ENCODE data around the gene GPER1. TPM values are rescaled to one million over a fixed set of nuclear protein-coding genes. Genes with fewer than 3 reads are reported as not detected.

GPER1 gene
- total RNA-seq, 2 donors from 2014 or later = 0.24 to 1.1 TPM

- Mint-ChIP-seq H3K4me3 (no peak overlapping the region), H3K27me3 (no peaks in the 10 kb centered on the region), H3K36me3 (ENCODE audit: low read depth) (no peaks in the 10 kb centered on the region), H3K9me3 (no peaks in the 10 kb centered on the region), H3K4me1 (no peaks in the 10 kb centered on the region), H3K27ac (no peak overlapping the region)
- no peak for ATAC-seq (replicated peaks)
Measured at GRCh38 chr7:1085910-1086421, 1.9 kb upstream of the GPER1 start.

DNA sequence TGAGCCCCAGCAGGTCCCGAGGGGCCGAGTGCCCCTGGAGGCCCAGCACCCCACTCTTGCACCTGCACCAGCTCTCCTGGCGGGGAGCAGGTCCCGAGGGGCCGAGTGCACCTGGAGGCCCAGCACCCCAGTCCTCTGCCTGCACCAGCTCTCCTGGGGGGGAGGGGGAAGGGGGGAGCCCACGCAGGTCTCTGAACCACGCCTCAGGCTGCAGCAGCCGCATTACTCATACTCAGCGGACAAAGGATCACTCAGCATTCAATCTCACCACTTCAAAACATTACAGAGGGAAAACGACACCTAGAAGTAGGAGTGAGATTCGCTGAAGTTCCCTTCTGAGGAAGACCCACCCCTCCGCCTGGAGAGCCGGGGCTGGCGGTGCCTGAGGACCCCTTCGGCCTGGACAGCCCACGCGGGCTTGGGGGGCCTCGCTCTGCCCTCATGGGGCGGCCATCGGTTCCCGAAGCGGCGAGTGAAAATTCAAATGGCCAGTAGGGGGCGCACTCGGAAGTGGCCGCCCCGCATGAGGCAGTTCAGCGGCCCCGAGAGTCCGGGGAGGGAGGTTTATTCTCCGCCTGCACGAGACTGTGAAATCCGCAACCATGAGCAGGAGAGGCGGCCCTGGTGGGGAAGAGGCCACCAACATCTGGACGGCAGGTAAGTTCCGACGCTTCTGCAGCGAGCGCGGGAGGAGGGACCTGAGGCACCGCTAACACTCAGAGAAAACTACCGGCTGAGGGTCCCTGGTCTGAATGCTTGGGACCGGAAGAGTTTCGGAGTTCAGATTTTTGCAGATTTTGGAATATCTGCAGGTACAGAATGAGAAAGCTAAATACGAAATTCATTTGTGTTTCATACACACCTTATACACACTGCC lies 1.1 kb upstream of the GPER1 start:
- H3K4me1 Mint-ChIP-seq = peaks cover 2% of the 10 kb centered on the region
- no peaks in the 10 kb centered on the region for H3K9me3 Mint-ChIP-seq
- H3K27me3 Mint-ChIP-seq = no peaks in the 10 kb centered on the region
- H3K36me3 Mint-ChIP-seq (ENCODE audit: low read depth) = no peaks in the 10 kb centered on the region
- H3K27ac Mint-ChIP-seq = no peak overlapping the region
- peak; percentile 91 for ATAC-seq (replicated peaks)
- H3K4me3 Mint-ChIP-seq = peak overlapping the region; percentile 66

DNA sequence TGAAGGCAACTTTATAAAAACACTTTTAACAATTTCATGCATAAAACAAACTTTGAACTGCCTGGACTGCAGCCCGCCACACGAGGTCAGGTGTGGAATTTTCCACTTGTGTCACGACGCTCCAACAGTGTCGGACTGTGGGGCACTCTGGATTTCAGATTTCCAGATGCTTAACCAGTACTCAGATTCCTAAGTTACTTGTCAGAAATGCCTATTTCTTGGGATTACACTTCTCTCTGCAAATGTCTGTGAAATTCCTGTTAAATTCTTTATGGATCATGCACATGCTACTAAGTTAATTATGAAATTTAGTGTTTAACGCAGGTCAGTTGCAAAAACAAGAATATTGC lies 473 bp upstream of the GPER1 start:
- Mint-ChIP-seq H3K36me3 (ENCODE audit: low read depth) (no peaks in the 10 kb centered on the region), H3K4me1 (peaks cover 5% of the 10 kb centered on the region), H3K27me3 (no peaks in the 10 kb centered on the region), H3K4me3 (peak overlapping the region; percentile 66), H3K27ac (no peak overlapping the region), H3K9me3 (no peaks in the 10 kb centered on the region)
- ATAC-seq (replicated peaks) = no peak

DNA sequence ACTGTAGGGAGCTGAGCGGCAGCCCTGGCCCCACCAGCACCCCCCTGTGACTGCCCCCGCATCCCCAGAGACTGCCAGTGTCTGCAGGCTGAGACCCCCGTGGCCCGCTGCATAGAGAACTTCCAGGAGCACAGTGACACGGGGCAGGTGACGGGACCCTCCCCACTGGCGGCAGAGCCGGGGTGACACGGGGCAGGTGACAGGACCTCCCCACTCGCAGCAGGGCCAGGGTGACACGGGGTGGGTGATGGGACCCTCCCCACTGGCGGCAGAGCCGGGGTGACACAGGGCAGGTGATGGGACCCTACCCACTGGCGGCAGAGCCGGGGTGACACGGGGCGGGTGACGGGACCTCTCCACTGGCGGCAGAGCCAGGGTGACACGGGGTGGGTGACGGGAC lies 2.3 kb downstream of the GPER1 start:
- Mint-ChIP-seq H3K36me3 (ENCODE audit: low read depth) (no peaks in the 10 kb centered on the region), H3K27ac (no peak overlapping the region), H3K4me3 (no peak overlapping the region), H3K9me3 (no peaks in the 10 kb centered on the region), H3K4me1 (peaks cover 5% of the 10 kb centered on the region), H3K27me3 (no peaks in the 10 kb centered on the region)
- no peak for ATAC-seq (replicated peaks)

DNA sequence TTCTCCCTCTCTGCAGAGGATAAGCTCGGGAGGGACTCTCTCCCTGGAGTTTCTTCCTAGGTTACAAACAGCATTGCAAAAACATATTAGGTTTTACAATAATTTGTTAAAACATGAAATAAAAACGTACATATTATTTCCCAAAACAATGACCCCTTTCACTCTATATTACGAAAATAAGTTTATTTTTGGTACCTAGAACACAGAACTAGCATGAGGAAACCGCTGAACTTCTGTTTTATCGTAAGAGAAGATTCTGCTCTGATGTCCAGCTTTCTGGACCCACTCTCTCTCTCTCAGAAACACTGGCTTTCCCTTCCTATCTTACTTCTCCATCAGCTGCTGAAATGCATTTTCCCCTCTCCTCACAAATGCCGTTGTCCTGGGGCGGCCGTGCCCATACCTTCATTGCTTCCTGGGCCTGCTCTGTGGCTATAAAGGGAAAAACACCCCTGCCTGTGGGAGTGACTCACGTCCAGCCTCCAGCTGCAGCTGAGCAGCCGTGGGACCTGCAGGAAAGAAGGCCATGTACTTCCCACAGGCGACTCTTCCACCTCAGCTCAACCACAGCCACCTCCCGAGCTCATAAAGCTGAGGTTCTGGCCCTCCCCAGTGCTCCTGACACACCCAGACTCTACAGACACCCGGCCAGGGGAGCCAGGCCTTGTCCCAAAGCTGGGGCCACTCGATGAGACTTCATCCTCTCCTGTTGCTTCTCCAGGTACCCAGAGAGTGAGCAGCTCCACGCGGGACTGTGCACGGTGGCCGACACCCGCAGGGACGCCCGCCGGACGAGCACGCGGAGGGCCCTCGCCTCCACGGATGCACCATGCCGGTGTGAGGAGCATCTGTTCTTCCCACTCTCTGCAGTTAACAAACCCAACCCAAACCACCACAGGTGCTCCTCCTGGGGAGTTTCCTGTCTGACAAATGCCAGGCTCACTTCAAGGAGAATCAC lies 3.1 kb downstream of the GPER1 start:
- no peaks in the 10 kb centered on the region for H3K9me3 Mint-ChIP-seq
- no peak overlapping the region for H3K4me3 Mint-ChIP-seq
- no peaks in the 10 kb centered on the region for H3K27me3 Mint-ChIP-seq
- no peak for ATAC-seq (replicated peaks)
- no peaks in the 10 kb centered on the region for H3K36me3 Mint-ChIP-seq (ENCODE audit: low read depth)
- H3K27ac Mint-ChIP-seq = no peak overlapping the region
- H3K4me1 Mint-ChIP-seq = peaks cover 5% of the 10 kb centered on the region

DNA sequence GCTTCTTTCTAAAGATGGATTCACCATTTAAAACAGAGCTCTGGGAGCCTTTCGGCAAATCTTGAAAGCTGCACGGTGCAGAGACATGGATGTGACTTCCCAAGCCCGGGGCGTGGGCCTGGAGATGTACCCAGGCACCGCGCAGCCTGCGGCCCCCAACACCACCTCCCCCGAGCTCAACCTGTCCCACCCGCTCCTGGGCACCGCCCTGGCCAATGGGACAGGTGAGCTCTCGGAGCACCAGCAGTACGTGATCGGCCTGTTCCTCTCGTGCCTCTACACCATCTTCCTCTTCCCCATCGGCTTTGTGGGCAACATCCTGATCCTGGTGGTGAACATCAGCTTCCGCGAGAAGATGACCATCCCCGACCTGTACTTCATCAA lies 3.7 kb downstream of the GPER1 start:
- Mint-ChIP-seq H3K36me3 (ENCODE audit: low read depth) (no peaks in the 10 kb centered on the region), H3K27ac (no peak overlapping the region), H3K4me3 (no peak overlapping the region), H3K27me3 (no peaks in the 10 kb centered on the region), H3K9me3 (no peaks in the 10 kb centered on the region), H3K4me1 (peaks cover 5% of the 10 kb centered on the region)
- ATAC-seq (replicated peaks) = no peak

DNA sequence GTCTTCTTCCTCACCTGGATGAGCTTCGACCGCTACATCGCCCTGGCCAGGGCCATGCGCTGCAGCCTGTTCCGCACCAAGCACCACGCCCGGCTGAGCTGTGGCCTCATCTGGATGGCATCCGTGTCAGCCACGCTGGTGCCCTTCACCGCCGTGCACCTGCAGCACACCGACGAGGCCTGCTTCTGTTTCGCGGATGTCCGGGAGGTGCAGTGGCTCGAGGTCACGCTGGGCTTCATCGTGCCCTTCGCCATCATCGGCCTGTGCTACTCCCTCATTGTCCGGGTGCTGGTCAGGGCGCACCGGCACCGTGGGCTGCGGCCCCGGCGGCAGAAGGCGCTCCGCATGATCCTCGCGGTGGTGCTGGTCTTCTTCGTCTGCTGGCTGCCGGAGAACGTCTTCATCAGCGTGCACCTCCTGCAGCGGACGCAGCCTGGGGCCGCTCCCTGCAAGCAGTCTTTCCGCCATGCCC lies 4.3 kb downstream of the GPER1 start:
- Mint-ChIP-seq H3K27ac (no peak overlapping the region), H3K9me3 (no peaks in the 10 kb centered on the region), H3K4me3 (no peak overlapping the region), H3K4me1 (peaks cover 5% of the 10 kb centered on the region), H3K27me3 (no peaks in the 10 kb centered on the region), H3K36me3 (ENCODE audit: low read depth) (no peaks in the 10 kb centered on the region)
- no peak for ATAC-seq (replicated peaks)

DNA sequence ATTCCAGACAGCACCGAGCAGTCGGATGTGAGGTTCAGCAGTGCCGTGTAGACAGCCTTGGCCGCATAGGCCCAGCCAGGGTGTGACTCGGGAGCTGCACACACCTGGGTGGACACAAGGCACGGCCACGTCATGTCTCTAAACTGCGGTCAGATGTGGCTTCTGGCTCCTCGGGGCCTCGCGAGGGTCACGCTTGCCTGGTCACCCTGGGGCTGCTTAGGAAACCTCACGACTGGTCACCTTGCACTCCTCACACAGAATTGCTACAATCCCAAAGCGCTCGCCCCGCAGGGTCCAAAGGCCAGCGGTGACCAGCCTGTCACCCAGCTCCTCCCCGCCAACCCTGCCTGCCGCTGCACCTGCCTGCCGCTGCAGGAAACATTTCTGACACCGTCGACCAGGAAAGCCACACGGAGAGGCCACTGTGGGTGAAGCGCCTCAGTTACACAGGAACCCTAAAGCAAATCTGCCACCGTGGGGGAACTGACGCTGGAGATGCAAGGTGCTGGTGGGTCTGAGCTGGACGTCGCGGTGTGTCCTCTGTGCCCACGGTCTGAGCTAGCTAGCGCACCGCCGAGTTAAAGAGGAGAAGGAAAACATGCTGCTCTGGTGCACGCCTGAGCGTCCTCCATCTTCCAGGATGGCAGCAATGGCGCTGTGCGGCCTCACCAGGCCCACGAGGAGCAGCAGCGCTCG lies 5.0 kb downstream of the GPER1 start:
- peaks cover 1% of the 10 kb centered on the region for H3K36me3 Mint-ChIP-seq (ENCODE audit: low read depth)
- H3K27me3 Mint-ChIP-seq = no peaks in the 10 kb centered on the region
- H3K4me3 Mint-ChIP-seq = no peak overlapping the region
- ATAC-seq (replicated peaks) = no peak
- H3K4me1 Mint-ChIP-seq = peaks cover 5% of the 10 kb centered on the region
- H3K9me3 Mint-ChIP-seq = no peaks in the 10 kb centered on the region
- H3K27ac Mint-ChIP-seq = no peak overlapping the region

DNA sequence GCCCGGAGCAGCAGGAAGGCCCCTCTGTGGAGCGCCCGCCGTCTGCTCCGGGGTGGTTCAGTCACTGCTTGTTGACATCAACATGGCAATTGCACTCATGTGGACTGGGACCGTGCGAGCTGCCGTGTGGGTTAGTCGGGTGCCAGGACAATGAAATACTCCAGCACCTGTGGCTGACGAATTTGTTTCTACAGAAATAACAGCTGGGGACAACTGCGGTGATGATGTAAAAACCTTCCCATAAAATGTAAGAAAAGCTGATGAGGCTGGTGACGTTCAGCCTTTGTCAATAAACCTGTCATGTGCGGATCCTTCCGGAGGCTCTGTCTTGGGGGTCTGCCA lies 5.6 kb downstream of the GPER1 start:
- H3K9me3 Mint-ChIP-seq = no peaks in the 10 kb centered on the region
- H3K4me3 Mint-ChIP-seq = no peak overlapping the region
- H3K27me3 Mint-ChIP-seq = no peaks in the 10 kb centered on the region
- no peak overlapping the region for H3K27ac Mint-ChIP-seq
- H3K36me3 Mint-ChIP-seq (ENCODE audit: low read depth) = peaks cover 6% of the 10 kb centered on the region
- peaks cover 5% of the 10 kb centered on the region for H3K4me1 Mint-ChIP-seq
- ATAC-seq (replicated peaks) = no peak

GRCh38 chr7:1093916-1094508 lies 6.1 kb downstream of the GPER1 start:
- no peak for ATAC-seq (replicated peaks)

GRCh38 chr7:1094870-1095269 lies 7.0 kb downstream of the GPER1 start:
- Mint-ChIP-seq H3K27me3 (no peaks in the 10 kb centered on the region), H3K9me3 (no peaks in the 10 kb centered on the region), H3K27ac (no peak overlapping the region), H3K36me3 (ENCODE audit: low read depth) (peaks cover 6% of the 10 kb centered on the region), H3K4me3 (no peak overlapping the region), H3K4me1 (peaks cover 5% of the 10 kb centered on the region)
- no peak for ATAC-seq (replicated peaks)

More at GRCh38 chr7:1093916-1094508, 6.1 kb downstream of the GPER1 start:
- no peaks in the 10 kb centered on the region for H3K27me3 Mint-ChIP-seq
- no peaks in the 10 kb centered on the region for H3K9me3 Mint-ChIP-seq
- H3K36me3 Mint-ChIP-seq (ENCODE audit: low read depth) = peaks cover 6% of the 10 kb centered on the region
- no peak overlapping the region for H3K4me3 Mint-ChIP-seq
- H3K27ac Mint-ChIP-seq = no peak overlapping the region
- peaks cover 5% of the 10 kb centered on the region for H3K4me1 Mint-ChIP-seq

DNA sequence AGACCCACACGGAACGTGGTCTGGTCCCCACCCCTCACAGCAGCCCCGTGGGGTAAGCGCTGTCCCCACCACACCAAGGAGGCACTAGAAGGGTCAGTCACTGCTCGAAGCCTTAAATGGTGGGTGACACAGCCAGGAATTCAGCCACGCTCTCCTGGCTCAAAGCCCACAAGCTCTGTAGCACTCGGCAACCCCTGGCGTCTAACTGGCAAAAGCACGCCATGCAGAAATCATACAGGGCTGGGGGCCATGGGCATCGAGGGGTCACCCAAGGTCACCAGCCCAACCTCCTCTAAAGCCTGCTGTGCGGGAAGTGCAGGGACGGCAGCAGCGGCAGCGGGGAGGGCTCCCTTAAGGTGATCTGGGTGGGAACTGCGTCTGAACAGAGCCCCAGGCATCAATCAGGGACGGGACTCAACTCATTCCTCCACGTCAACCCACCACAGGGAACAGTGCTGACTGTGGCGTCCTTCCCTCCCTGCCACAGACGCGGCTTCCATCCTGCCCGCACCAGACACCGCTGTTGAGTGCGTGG lies 7.8 kb downstream of the GPER1 start:
- H3K27ac Mint-ChIP-seq = no peak overlapping the region
- H3K9me3 Mint-ChIP-seq = no peaks in the 10 kb centered on the region
- ATAC-seq (replicated peaks) = no peak
- no peaks in the 10 kb centered on the region for H3K27me3 Mint-ChIP-seq
- peaks cover 5% of the 10 kb centered on the region for H3K4me1 Mint-ChIP-seq
- peaks cover 6% of the 10 kb centered on the region for H3K36me3 Mint-ChIP-seq (ENCODE audit: low read depth)
- H3K4me3 Mint-ChIP-seq = no peak overlapping the region

GRCh38 chr7:1096156-1097119 lies 8.5 kb downstream of the GPER1 start:
- no peak overlapping the region for H3K4me3 Mint-ChIP-seq
- peaks cover 6% of the 10 kb centered on the region for H3K36me3 Mint-ChIP-seq (ENCODE audit: low read depth)
- no peak overlapping the region for H3K27ac Mint-ChIP-seq
- no peaks in the 10 kb centered on the region for H3K27me3 Mint-ChIP-seq
- H3K9me3 Mint-ChIP-seq = no peaks in the 10 kb centered on the region
- H3K4me1 Mint-ChIP-seq = peaks cover 5% of the 10 kb centered on the region
- ATAC-seq (replicated peaks) = no peak
